K562 (cell line): ENCODE data around the gene KIAA1614. TPM values are rescaled to one million over a fixed set of nuclear protein-coding genes. Genes with fewer than 3 reads are reported as not detected.

ENCODE experiments used
- ATAC-seq: fragments of 200-7000 bp; cut with Tn5 transposase; 3 replicates; pipeline ENCODE4 v1.9.1; 2020; ENCODE audit warnings: moderate library complexity
- BruUV-seq: library from RNA; stranded (reverse); fragments of 400-500 nt; replicated peaks from 2 replicates; lab custom pipeline; 2021; lab: Mats Ljungman, UMichigan
- CTCF ChIA-PET: fragments of 300-600 bp; formaldehyde crosslinking; extraction: SDS; loops from one replicate; lab custom pipeline; 2021; ENCODE audit warnings: low intra/inter-chr PET ratio; lab: Yijun Ruan, JAX
- POLR2A ChIA-PET: fragments of 300-600, 350-650 bp; sonication (Branson Sonifier 250); formaldehyde crosslinking; extraction: SDS; loops from one replicate; lab custom pipeline; 2021; ENCODE audit warnings: antibody characterized with exemption, inconsistent platforms; lab: Yijun Ruan, JAX
- DNase-seq, 4 experiments: peaks; one replicate each; pipeline versions ENCODE4 v3.0.0 to v3.0.0-alpha.2; 2011 to 2018; ENCODE audit warnings: low spot score in 3 of 4, mixed read lengths in 3 of 4; ENCODE audit errors: extremely low read depth in 1 of 4
- FAIRE-seq: peaks from 2 replicates; lab custom pipeline; 2011; peaks lifted over from hg19 to GRCh38; lab: Jason Lieb, UNC
- H2AFZ ChIP-seq: 2 replicates; pipeline ENCODE4 v1.6.0; 2011; ENCODE audit warnings: low read depth, low read length, control low read depth, inconsistent platforms
- H3K27ac ChIP-seq: fragments of 200-600 bp; 3 replicates; pipeline ENCODE4 v1.8.0; 2011; ENCODE audit warnings: low read depth, mild to moderate bottlenecking, control low read depth, inconsistent platforms, low read length, moderate library complexity, mixed read lengths; ENCODE audit errors: extremely low read depth
- H3K27me3 ChIP-seq, 2 experiments: fragments of 300-600 bp in 1 of 2; 2 replicates in 1 of 2; 3 replicates in 1 of 2; pipeline versions ENCODE4 v1.6.0 to v1.8.0; 2011; ENCODE audit warnings: inconsistent platforms in 2 of 2, low read length in 2 of 2, mild to moderate bottlenecking in 1 of 2, mixed read lengths in 1 of 2, moderate library complexity in 1 of 2; ENCODE audit not compliant: control insufficient read depth in 2 of 2, insufficient read depth in 2 of 2
- H3K36me3 ChIP-seq: fragments of 300-600 bp; 3 replicates; pipeline ENCODE4 v1.8.0; 2011; ENCODE audit warnings: mild to moderate bottlenecking, low read length, inconsistent platforms; ENCODE audit not compliant: control insufficient read depth, insufficient read depth
- H3K4me1 ChIP-seq, 2 experiments: fragments of 200-600 bp in 1 of 2; replicated peaks in 1 of 2; 2 replicates in 1 of 2; 3 replicates in 1 of 2; pipeline versions ENCODE4 v1.5.1 to v1.8.0; 2011; ENCODE audit warnings: inconsistent platforms in 2 of 2, low read length in 2 of 2, mild to moderate bottlenecking in 1 of 2, mixed read lengths in 1 of 2, moderate library complexity in 1 of 2; ENCODE audit not compliant: control insufficient read depth in 2 of 2, insufficient read depth in 2 of 2
- H3K4me2 ChIP-seq: 2 replicates; pipeline ENCODE4 v1.6.1; 2011; ENCODE audit warnings: low read length, control low read depth, inconsistent platforms, mixed read lengths; ENCODE audit not compliant: insufficient read depth
- H3K4me3 ChIP-seq: fragments of 200-600 bp; sonication (generic), shearing (Covaris generic); 2 replicates; pipeline ENCODE4 v1.5.1; 2016; ENCODE audit warnings: control low read depth, inconsistent platforms
- H3K79me2 ChIP-seq: fragments of 200-600 bp; 3 replicates; pipeline ENCODE4 v1.8.0; 2011; ENCODE audit warnings: low read length, inconsistent platforms; ENCODE audit not compliant: control insufficient read depth, insufficient read depth
- H3K9ac ChIP-seq, 2 experiments: 2 replicates each; pipeline versions ENCODE4 v1.6.0 to v1.6.1; 2011; ENCODE audit warnings: low read depth in 2 of 2, low read length in 2 of 2, control low read depth in 1 of 2, inconsistent platforms in 1 of 2, mild to moderate bottlenecking in 1 of 2, mixed read lengths in 1 of 2; ENCODE audit not compliant: insufficient read depth in 1 of 2
- H3K9me1 ChIP-seq: one replicate; pipeline ENCODE4 v1.6.0; 2011; ENCODE audit warnings: inconsistent platforms, mild to moderate bottlenecking, low read length, moderate library complexity; ENCODE audit not compliant: control insufficient read depth, insufficient read depth
- H3K9me3 ChIP-seq: replicated peaks from 2 replicates; pipeline ENCODE4 v1.5.1; 2011; ENCODE audit warnings: low read depth, low read length, inconsistent platforms; ENCODE audit not compliant: control insufficient read depth, insufficient read depth
- H4K20me1 ChIP-seq: replicated peaks from 2 replicates; pipeline ENCODE4 v1.6.1; 2011; ENCODE audit warnings: low read length, inconsistent platforms, mixed read lengths; ENCODE audit not compliant: control insufficient read depth, insufficient read depth
- CREM ChIP-seq: IDR thresholded peaks from 2 replicates; pipeline ENCODE4 v1.6.1; 2014; ENCODE audit warnings: antibody characterized with exemption, low read depth
- ETS2 ChIP-seq: IDR thresholded peaks from 2 replicates; pipeline ENCODE4 v1.6.1; 2016; ENCODE audit warnings: borderline replicate concordance, missing genetic modification characterization, mild to moderate bottlenecking, moderate library complexity, missing compliant biosample characterization; ENCODE audit not compliant: poor library complexity, severe bottlenecking
- HDAC1 ChIP-seq, 2 experiments: fragments of 450-650 bp; IDR thresholded peaks; 2 replicates each; pipeline ENCODE4 v1.6.1; 2016 to 2017; ENCODE audit warnings: inconsistent platforms in 1 of 2, mild to moderate bottlenecking in 1 of 2, moderate library complexity in 1 of 2
- SMAD2 ChIP-seq: fragments of 150-350 bp; IDR thresholded peaks from 2 replicates; pipeline ENCODE4 v1.6.1; 2014; ENCODE audit warnings: low read depth, mild to moderate bottlenecking, low read length
- ZKSCAN3 ChIP-seq: fragments of 250-450 bp; sonication (Bioruptor Pico); IDR thresholded peaks from 2 replicates; pipeline ENCODE4 v1.4.0; 2020
- ZNF146 ChIP-seq: IDR thresholded peaks from one replicate; pipeline ENCODE4 v1.6.1; 2018; ENCODE audit warnings: missing compliant biosample characterization; ENCODE audit not compliant: unreplicated experiment
- ZNF232 ChIP-seq: sonication (generic); formaldehyde crosslinking; IDR thresholded peaks from 2 replicates; pipeline ENCODE4 v1.8.0; 2022; ENCODE audit warnings: mild to moderate bottlenecking, missing genetic modification reagents
- ZNF668 ChIP-seq: fragments of 250-450 bp; sonication (Bioruptor Pico); IDR thresholded peaks from 2 replicates; pipeline ENCODE4 v1.8.0; 2022; ENCODE audit warnings: mild to moderate bottlenecking, inconsistent platforms
- WGBS: fragments of 100-300 bp; shearing (Covaris generic); methylation state at CpG from one replicate; pipeline ENCODE4 v1.1.6; 2016; ENCODE audit warnings: low coverage, mixed read lengths; ENCODE audit not compliant: insufficient coverage; ENCODE audit errors: missing lambda C conversion rate; 5-methylcytosine and 5-hydroxymethylcytosine counted together
- in situ Hi-C: fragments of 300-500 bp; cut with MboI; formaldehyde crosslinking; loops from 4 replicates; pipeline ENCODE4 v1.15.0; 2018; ENCODE audit warnings: inconsistent platforms, mixed read lengths
- intact Hi-C: fragments of 100-400 bp; cut with micrococcal nuclease; formaldehyde crosslinking; loops from 2 replicates; pipeline ENCODE4 v1.14.2; 2022
- polyA plus RNA-seq, 8 experiments: library from polyadenylated mRNA; depleted of rRNA in 4 of 8; stranded (reverse) in 5 of 8; unstranded in 3 of 8; fragments of >200 nt; fragmentation: Nextera tagmentation in 2 of 8; fragmentation: Illumina TruSeq in 1 of 8; extraction: Ambion mirVana in 2 of 8; extraction: Trizol in 1 of 8; gene quantifications; 2 replicates each; pipeline versions ENCODE4 v1.2.1 to v1.2.3, GENCODE V29; 2011 to 2014; ENCODE audit warnings: inconsistent platforms in 1 of 8, missing spikeins in 1 of 8
- total RNA-seq, 7 experiments: library from RNA; depleted of rRNA in 6 of 7; stranded (reverse); fragments of >200 nt in 6 of 7; fragmentation: Illumina TruSeq in 2 of 7; extraction: Trizol in 2 of 7; gene quantifications; 2 replicates each; pipeline versions ENCODE4 v1.2.1 to v1.2.3, GENCODE V29; 2011 to 2021; ENCODE audit warnings: low replicate concordance in 1 of 7
- TF ChIP-seq, protein P1 (sequence below): fragments of 250-450 bp; sonication (Bioruptor Pico); IDR thresholded peaks from 2 replicates; pipeline ENCODE4 v1.5.0; 2020; ENCODE audit warnings: mild to moderate bottlenecking
- TF ChIP-seq, protein P2 (sequence below), 2 experiments: IDR thresholded peaks; 2 replicates each; pipeline ENCODE4 v1.6.1; 2011; ENCODE audit warnings: borderline replicate concordance in 1 of 2, control low read depth in 1 of 2, low read depth in 1 of 2, low read length in 1 of 2, mild to moderate bottlenecking in 1 of 2, mixed read lengths in 1 of 2, moderate library complexity in 1 of 2; ENCODE audit not compliant: insufficient read depth in 1 of 2, insufficient read length in 1 of 2, poor library complexity in 1 of 2, severe bottlenecking in 1 of 2; ENCODE audit errors: extremely low read depth in 1 of 2
- TF ChIP-seq, protein P3 (sequence below), 2 experiments: fragments of 450-650 bp; conservative IDR thresholded peaks; 2 replicates each; pipeline ENCODE4 v1.6.1; 2017; ENCODE audit warnings: mild to moderate bottlenecking in 2 of 2, moderate library complexity in 2 of 2
- TF ChIP-seq, protein P4 (sequence below): fragments of 200-800 bp; sonication (Bioruptor generic); IDR thresholded peaks from 2 replicates; pipeline ENCODE4 v1.6.1; 2016; ENCODE audit warnings: missing genetic modification characterization, missing compliant biosample characterization

The KIAA1614 gene
- total and polyA plus RNA-seq, 9 of the 15 experiments (the other 6 are each of a cell fraction or from before 2014, with no cell fraction given): 0.01 to 1.1 (median 0.15) TPM; not detected in 1

DNA sequence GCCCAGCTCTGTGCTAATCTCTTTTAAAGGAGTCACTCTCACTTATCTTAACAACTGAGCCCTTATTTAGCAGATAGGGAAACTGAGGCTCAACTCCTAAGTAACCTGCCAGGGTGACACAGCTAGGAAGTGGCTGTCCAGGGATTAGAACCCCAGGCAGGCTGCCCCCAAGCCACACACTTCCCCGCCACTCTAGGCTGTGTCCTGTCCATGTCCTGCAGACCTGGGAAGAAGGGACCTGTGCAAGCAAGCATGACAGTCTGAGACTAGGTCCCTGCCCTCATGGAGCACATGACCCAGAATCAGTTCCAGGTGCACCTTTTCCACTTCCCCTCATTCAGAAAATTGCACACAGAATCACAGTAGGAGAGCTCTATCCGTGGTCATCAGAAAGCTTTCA lies 12.2 kb downstream of the KIAA1614 start:
- H3K9ac ChIP-seq: no peak overlapping the region
- H3K4me1 ChIP-seq: peaks cover 29 to 40% of the 10 kb centered on the region in 2 experiments; a peak in 4 of 5 replicates
- no peak overlapping the region for H2AFZ ChIP-seq
- H3K36me3 ChIP-seq: no peaks in the 10 kb centered on the region
- no peaks in the 10 kb centered on the region for H3K79me2 ChIP-seq
- ChIA-PET POLR2A (interaction anchor here (0.6 to 0.9 kb wide), 4 partner anchors 11 to 165 kb away, joined by 3 to 6 read pairs (median 3); no protein-coding TSS in a partner anchor), CTCF (no interaction called here)
- no peak overlapping the region for H3K4me3 ChIP-seq
- FAIRE-seq (no peak), DNase-seq (no peak), ATAC-seq (no peak)
- no peak overlapping the region for H3K27ac ChIP-seq
- no peaks in the 10 kb centered on the region for H3K9me3 ChIP-seq
- no peaks in the 10 kb centered on the region for H3K27me3 ChIP-seq
- no peaks in the 10 kb centered on the region for H3K9me1 ChIP-seq
- BruUV-seq: no TSS peak
- intact Hi-C loops: loop anchor here (5.0 kb wide), 1 partner anchor 162 kb away; the partner anchor contains the start of gene IER5
- in situ Hi-C loops: no loop called here
- 0 out of 2 replicates have a peak, but pooled peaks cover 5% of the 10 kb centered on the region for H4K20me1 ChIP-seq
- no peak overlapping the region for H3K4me2 ChIP-seq
- 35% methylated on average over 2 of the region's 2 CpGs for WGBS
- TF ChIP-seq, protein P1, sequence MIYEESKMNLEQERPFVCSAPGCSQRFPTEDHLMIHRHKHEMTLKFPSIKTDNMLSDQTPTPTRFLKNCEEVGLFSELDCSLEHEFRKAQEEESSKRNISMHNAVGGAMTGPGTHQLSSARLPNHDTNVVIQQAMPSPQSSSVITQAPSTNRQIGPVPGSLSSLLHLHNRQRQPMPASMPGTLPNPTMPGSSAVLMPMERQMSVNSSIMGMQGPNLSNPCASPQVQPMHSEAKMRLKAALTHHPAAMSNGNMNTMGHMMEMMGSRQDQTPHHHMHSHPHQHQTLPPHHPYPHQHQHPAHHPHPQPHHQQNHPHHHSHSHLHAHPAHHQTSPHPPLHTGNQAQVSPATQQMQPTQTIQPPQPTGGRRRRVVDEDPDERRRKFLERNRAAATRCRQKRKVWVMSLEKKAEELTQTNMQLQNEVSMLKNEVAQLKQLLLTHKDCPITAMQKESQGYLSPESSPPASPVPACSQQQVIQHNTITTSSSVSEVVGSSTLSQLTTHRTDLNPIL (CRISPR knock-in tag): no peak
- no peak for TF ChIP-seq ZNF146 (CRISPR knock-in tag)
- TF ChIP-seq, protein P2, sequence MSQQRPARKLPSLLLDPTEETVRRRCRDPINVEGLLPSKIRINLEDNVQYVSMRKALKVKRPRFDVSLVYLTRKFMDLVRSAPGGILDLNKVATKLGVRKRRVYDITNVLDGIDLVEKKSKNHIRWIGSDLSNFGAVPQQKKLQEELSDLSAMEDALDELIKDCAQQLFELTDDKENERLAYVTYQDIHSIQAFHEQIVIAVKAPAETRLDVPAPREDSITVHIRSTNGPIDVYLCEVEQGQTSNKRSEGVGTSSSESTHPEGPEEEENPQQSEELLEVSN (IDR thresholded peaks at IDR 0.05; ENCODE audit: borderline replicate concordance in 1 of 2, extremely low read depth in 1 of 2, insufficient read depth in 1 of 2, insufficient read length in 1 of 2, low read depth in 1 of 2, low read length in 1 of 2, poor library complexity in 1 of 2, severe bottlenecking in 1 of 2): no peak
- TF ChIP-seq ZNF668: no peak
- TF ChIP-seq, protein P3, sequence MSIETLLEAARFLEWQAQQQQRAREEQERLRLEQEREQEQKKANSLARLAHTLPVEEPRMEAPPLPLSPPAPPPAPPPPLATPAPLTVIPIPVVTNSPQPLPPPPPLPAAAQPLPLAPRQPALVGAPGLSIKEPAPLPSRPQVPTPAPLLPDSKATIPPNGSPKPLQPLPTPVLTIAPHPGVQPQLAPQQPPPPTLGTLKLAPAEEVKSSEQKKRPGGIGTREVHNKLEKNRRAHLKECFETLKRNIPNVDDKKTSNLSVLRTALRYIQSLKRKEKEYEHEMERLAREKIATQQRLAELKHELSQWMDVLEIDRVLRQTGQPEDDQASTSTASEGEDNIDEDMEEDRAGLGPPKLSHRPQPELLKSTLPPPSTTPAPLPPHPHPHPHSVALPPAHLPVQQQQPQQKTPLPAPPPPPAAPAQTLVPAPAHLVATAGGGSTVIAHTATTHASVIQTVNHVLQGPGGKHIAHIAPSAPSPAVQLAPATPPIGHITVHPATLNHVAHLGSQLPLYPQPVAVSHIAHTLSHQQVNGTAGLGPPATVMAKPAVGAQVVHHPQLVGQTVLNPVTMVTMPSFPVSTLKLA (conservative IDR thresholded peaks at IDR 0.05): no peak
- TF ChIP-seq, protein P4, sequence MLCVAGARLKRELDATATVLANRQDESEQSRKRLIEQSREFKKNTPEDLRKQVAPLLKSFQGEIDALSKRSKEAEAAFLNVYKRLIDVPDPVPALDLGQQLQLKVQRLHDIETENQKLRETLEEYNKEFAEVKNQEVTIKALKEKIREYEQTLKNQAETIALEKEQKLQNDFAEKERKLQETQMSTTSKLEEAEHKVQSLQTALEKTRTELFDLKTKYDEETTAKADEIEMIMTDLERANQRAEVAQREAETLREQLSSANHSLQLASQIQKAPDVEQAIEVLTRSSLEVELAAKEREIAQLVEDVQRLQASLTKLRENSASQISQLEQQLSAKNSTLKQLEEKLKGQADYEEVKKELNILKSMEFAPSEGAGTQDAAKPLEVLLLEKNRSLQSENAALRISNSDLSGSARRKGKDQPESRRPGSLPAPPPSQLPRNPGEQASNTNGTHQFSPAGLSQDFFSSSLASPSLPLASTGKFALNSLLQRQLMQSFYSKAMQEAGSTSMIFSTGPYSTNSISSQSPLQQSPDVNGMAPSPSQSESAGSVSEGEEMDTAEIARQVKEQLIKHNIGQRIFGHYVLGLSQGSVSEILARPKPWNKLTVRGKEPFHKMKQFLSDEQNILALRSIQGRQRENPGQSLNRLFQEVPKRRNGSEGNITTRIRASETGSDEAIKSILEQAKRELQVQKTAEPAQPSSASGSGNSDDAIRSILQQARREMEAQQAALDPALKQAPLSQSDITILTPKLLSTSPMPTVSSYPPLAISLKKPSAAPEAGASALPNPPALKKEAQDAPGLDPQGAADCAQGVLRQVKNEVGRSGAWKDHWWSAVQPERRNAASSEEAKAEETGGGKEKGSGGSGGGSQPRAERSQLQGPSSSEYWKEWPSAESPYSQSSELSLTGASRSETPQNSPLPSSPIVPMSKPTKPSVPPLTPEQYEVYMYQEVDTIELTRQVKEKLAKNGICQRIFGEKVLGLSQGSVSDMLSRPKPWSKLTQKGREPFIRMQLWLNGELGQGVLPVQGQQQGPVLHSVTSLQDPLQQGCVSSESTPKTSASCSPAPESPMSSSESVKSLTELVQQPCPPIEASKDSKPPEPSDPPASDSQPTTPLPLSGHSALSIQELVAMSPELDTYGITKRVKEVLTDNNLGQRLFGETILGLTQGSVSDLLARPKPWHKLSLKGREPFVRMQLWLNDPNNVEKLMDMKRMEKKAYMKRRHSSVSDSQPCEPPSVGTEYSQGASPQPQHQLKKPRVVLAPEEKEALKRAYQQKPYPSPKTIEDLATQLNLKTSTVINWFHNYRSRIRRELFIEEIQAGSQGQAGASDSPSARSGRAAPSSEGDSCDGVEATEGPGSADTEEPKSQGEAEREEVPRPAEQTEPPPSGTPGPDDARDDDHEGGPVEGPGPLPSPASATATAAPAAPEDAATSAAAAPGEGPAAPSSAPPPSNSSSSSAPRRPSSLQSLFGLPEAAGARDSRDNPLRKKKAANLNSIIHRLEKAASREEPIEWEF (CRISPR knock-in tag): no peak
- TF ChIP-seq ETS2 (tag): no peak
- no peak for TF ChIP-seq ZNF232 (CRISPR knock-in tag)
- no peak for TF ChIP-seq SMAD2
- TF ChIP-seq ZKSCAN3 (CRISPR knock-in tag): no peak
- no peak for TF ChIP-seq HDAC1 (IDR thresholded peaks at IDR 0.05)
- no peak for TF ChIP-seq CREM
